NCI-H226 (cell line): ENCODE results near the gene NUP93.
"Not testable (repeated sequence)": the region's sequence is repeated elsewhere in the genome, so short reads cannot be mapped to it uniquely, and the experiment has no call there.

ENCODE experiments used
- DNase-seq: peaks from one replicate; pipeline ENCODE4 v3.0.0-alpha.2; 2015

Gene NUP93

DNA sequence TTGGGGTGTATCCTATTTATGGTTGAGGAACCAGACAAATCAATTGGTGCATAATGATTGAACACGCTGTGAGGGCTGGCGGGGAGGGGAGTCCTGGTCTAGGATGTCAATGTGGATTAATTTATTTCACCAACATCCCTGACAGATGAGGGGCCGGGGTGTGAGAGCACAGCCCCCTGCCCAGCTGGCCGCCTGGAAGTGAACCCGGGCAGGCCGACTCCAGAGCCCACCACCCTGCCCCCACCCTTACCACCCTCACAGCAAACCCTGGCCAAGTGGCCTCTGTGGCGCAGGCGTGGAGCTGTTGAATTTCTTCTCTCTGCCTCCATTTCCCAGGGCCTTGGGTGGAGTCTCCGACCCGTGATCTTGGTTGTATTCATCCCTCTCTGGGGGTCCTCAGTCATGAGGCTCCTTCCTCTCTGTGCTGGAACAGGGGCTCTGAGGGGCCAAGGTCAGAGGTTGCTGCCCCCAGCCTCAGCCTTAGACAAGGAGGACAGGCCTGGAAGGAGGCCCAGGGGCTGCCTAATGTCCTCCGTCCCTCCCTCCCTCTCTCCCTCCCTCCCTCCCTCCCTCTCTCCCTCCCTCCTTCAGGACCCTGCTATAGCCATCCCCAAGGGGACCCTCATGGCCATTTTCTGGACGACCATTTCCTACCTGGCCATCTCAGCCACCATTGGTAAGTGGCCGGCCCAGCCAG, 147.7 kb downstream of the NUP93 start:
- DNase-seq: no peak

DNA sequence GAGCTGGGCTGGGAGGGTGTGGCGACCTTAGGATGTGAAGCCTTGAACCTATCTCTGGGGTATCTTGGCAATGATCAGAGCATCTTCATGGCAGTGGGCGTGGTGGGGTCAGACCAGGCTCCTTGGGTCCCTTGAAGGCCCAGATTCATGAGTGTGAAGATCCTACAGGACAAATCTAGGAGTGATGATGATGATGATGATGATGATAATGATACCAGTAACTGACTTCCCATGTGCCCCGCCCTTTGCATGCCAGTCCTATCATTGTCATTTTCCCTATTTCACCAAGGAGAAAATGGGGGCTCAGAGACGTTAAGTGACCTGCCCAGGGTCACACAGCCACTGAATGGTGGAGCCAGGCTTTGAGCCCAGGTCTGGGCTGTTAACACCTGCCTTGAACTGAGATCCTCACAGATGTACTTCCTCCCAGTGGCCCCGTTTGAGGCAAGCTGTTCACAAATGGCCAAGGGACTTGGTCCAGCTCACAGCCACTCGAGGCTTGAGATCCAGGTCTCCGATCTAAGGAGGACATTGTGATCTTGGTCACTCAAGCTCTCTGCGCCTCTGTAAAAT, 148.4 kb downstream of the NUP93 start:
- no peak for DNase-seq

DNA sequence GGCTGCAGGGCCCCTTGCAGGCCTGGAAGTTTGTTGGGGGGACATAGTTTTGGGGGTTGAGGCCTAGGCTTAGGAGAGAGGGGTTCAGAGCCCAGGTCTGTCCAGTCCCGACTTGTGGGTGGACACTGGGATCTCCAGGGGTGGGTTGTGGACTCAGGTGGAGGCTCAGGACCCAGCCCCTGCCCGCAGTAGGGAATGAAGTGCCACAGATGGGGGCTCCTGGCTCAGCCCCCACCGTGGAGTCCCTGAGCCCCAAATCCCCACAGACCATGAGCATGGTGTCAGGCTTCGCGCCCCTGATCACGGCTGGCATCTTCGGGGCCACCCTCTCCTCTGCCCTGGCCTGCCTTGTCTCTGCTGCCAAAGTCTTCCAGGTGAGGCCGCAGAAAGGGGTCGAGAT, 149.3 kb downstream of the NUP93 start:
- no peak for DNase-seq

DNA sequence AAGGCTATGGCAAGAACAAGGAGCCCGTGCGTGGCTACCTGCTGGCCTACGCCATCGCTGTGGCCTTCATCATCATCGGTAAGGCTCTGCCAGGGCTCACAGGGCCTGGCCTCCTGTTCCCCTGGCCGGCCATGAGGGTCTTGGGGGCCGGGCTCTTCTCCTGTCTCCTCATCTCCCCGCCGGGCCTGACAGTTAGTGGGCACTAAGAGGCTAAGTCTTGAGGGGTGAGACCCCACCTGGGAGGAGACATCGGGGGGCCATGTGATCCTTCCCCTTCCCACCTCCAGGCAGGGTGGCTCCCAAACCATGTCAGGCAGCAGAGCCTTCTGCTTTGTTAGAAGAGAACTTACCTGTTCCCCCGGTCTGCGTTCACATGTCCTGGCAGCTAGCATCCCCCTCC, 150.2 kb downstream of the NUP93 start:
- DNase-seq: no peak

DNA sequence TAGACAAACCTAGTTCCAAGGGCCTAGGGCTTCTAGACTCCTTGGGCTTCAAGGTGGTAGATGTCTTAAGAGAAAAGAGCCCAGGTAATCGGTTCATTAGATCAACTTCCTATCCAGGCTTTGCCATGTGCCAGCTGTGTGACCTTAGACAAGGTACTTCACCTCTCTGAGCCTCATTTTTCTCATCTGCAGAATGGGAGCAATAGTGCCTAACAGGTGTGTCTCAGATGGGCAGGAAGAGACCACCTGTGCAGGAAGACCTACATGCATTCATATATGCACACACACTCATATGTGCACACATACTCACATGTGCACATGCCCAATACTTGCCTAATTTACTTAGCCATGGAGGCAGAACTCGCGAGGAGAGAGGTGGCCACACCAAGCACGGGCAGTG, 150.8 kb downstream of the NUP93 start:
- no peak for DNase-seq

DNA sequence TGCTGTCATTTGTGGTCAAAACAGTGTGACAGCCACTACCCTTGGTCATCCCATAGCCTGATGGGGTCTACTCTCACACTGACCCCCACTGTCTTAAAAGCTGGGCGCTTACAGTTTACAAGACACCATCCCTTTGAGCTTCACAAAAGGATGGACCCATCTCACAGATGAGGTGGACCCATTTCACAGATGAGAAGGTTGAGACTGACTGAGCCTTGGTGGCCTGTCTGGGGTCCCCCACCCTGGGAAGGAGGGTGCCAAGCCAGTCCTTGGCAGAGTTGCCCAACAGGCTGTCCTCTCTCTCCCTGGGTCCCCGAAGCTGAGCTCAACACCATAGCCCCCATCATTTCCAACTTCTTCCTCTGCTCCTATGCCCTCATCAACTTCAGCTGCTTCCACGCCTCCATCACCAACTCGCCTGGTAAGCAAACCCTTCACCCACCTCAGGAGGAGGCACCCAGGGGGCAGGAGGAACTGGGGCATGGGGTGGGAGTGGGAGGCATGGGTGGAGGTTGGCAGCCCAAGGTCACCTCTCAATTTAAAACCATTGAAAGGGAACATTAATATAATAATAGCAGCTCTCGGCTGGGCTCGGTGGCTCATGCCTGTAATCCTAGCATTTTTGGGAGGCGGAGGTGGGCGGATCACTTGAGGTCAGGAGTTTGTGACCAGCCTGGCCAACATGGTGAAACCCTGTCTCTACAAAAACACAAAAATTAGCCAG, 152.3 kb downstream of the NUP93 start:
- no peak for DNase-seq

DNA sequence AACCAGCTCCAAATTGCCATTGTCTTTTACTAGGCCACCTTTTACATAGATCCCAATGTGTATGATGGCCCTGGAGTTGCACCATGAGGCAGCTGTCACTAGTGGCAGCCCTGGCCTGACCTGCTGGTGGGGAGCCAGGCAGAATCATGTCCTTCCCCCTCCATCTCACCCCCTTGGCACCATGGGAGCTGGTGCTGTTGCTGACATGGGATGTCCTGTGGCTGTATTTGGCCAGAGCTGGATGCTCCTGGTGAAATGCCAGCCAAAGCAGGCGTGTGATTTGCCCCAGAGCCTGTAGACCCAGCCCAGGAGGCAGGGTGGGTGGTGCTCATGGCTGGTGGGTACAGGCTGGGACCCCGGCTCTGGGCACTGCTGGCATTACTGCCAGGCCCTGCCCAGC, 153.7 kb downstream of the NUP93 start:
- DNase-seq: no peak

DNA sequence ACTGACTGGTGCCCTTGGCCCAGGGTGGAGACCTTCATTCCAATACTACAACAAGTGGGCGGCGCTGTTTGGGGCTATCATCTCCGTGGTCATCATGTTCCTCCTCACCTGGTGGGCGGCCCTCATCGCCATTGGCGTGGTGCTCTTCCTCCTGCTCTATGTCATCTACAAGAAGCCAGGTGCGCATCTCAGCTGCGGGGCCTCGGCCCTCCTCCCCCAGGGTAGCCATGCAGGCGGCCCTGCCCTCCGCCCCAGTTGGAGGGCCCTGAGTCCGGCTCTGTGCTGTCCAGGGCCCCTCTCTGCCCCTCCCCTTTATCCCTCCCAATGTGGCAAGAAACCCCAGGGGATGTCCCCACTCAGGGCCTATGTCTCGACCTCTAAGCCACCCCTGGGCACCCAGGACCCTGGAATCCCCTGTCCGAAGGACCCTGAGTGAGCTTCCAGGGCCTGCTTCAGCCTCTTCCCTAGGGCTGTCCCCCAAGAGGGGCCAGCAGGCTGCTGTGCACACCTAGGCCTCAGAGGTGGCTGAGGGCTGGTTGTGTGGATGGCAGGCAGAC, 154.2 kb downstream of the NUP93 start:
- no peak for DNase-seq

DNA sequence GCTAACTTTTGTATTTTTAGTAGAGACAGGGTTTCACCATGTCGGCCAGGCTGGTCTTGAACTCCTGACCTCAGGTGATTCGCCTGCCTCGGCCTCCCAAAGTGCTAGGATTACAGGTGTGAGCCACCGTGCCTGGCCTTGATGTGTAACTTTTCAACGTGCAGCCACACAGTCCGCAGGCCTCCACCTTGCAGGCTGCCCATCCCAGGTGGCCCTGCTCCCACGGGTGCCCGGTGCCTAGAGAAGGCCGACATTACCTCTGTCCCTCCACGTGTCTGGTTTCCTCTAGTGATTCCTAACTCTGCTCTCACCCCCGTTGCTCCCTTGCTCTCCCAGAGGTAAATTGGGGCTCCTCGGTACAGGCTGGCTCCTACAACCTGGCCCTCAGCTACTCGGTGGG, 155.0 kb downstream of the NUP93 start:
- not testable (repeated sequence) for DNase-seq

DNA sequence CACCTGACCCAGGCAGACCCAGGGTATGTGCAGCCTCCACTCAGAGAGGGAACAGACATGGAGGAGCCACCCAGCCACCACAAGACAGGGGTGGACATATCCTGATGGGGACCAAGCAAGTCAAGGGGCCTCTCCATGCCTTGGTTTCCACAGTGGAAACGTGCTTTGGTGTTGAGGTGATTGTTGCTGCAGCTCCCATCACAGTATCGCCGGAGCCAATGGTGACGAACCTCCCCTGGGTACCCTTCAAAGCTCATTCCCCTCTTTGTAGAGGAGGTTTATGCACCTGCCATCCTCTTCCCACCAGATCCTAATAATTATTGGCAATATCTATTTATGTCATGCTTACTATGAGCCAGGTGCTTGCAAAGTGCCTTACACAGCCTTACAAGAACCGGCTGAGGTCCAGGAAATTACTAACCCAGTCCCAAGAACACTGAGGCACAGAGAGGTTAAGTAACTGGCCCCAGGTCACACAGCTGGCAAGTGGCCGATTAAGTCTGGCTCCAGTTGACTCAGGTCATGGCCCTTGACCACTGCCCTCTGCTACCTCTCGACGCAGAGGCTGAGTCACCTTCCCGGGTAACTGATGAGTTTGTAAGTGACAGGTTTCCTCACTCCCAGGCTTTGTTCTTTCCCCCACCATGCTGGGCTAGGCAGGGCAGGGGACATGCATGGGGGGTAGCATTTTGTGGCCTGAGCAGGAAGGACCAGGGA, 155.7 kb downstream of the NUP93 start:
- no peak for DNase-seq

DNA sequence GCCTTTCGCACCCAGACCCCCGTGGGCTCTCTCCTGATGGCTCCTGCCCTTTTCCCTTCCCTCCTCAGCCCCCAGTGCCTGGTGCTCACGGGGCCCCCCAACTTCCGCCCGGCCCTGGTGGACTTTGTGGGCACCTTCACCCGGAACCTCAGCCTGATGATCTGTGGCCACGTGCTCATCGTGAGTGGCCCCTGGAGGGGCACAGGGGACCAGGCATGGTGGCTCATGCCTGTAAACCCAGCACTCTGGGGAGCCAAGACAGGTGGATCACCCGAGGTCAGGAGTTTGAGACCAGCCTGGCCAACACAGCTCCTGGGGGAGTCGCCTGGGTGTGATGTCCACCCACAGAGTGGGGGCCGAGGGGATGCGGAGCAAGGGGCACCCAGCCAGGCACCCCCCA, 156.4 kb downstream of the NUP93 start:
- DNase-seq: no peak

DNA sequence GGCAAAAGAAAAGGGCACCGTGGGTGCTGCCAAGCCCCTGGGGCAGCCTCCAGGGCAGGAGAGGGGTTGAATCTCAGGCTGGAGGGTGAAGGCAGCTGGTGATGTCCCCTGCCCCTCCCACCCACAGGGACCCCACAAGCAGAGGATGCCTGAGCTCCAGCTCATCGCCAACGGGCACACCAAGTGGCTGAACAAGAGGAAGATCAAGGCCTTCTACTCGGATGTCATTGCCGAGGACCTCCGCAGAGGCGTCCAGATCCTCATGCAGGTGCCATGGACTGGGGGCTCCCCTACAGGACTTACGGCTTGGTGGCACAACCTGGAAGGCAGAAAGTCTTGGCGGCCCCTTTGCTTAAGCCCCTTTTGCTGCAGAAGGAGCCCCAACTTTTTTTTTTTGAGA, 156.9 kb downstream of the NUP93 start:
- DNase-seq: no peak

DNA sequence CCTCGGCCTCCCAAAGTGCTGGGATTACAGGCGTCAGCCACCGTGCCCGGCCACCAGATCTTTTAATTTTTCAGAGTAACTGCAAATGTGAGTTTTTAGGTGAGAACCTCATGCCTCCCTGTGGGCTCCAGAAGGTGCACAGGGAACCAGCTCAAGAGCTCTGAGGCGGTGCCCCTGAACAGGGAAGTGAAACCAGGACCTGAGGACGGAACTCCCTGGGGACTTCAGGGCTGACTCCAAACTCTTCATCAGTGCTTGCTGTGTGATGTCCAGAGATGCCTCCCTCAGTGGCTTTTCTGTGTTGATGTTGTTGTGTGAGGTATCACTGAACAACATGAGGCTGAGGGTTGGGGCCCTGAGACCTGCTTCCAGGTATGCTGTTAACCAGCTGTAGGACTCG, 158.9 kb downstream of the NUP93 start:
- DNase-seq: no peak

DNA sequence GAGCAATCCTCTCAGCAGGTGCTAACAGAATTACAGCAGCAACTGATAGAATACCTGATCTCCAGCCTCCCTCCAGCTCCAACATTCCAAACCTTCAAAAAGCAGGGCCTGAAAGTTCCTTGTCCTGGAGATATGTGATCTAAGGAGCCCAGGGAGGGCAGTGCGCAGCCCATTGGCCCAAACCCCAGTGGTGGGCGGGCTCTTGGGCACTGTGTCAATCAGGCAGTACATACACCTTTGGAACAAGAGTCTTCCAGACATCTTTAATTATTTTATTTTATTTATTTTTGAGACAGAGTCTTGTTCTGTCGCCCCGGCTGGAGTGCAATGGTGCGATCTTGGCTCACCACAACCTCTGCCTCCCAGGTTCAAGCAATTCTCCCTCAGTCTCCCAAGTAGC, 159.3 kb downstream of the NUP93 start:
- no peak for DNase-seq

DNA sequence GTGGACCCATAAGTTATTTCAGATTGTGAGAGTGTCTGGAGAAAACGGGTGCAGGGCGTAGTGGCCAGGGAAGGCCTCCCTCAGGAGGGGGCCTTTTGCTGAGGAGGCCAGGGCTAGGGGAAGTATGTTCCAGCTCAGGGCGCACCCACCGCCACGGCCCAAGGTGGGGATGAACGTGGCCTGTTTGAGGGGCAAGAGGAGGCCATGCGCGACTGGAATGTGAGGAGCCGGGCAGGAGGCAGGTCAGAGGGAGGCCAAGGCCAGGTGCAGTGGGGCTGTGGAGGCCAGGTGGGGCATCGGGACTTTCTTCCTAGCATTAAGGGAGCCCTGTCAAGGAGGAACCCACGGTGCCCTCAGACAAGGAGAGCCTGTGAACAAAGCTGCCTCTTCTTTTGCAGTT, 161.8 kb downstream of the NUP93 start:
- no peak for DNase-seq

DNA sequence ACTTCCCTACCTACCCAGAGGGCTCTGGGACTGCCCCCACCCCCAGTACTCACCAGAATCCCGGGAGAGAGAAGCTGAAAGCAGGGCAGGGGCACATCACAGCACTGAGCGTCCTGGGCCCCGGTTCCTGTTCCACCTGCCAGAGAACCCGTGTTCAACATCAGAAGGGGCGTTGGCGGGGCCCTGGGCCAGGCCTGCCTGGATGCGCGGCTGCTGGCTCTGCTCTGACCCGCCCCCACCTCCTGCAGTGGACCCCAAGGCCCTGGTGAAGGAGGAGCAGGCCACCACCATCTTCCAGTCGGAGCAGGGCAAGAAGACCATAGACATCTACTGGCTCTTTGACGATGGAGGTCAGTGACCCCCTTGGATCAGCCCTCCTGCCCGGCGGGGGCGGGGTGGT, 162.8 kb downstream of the NUP93 start:
- no peak for DNase-seq

DNA sequence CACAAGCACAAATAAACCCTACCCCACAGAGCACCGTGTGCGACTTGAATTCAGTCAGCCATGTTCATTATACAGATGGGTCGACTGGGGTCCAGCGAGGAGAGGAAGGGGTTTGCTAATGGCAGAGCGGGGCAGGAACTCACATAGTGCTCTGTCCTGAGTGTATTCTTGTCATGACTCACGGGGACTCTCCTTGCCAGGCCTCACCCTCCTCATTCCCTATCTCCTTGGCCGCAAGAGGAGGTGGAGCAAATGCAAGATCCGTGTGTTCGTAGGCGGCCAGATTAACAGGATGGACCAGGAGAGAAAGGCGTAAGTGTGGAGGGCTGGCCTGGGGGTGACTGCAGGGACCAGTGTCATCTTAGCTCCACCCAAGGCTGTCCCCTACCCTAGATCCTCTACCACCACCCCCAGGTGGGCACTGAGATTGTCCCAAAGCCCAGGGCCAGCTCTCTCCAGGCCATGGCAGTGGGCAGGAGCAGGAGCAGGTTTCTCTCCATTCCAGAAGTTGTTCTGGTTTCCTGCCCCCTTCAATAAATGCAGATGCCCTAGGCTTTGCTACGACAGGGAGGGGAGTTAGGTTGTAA, 164.5 kb downstream of the NUP93 start:
- DNase-seq: no peak

DNA sequence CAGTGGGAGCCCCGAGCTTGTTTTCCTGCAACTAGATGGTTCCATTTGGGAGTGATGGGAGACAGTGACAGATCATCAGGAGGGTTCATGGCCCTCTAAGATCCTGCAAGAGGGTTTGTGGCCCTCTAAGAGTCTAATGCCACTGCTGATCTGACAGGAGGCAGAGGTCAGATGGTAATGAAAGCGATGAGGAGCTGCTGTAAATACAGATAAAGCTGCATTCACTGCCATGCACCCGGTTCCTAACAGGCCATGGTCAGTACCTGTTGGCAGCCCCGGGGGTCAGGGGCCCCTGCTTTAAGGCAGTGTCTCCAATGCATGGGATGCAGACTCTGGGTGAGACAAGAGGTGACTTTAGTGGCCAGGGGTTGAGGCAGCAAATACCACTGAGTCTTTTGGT, 165.9 kb downstream of the NUP93 start:
- DNase-seq: no peak

DNA sequence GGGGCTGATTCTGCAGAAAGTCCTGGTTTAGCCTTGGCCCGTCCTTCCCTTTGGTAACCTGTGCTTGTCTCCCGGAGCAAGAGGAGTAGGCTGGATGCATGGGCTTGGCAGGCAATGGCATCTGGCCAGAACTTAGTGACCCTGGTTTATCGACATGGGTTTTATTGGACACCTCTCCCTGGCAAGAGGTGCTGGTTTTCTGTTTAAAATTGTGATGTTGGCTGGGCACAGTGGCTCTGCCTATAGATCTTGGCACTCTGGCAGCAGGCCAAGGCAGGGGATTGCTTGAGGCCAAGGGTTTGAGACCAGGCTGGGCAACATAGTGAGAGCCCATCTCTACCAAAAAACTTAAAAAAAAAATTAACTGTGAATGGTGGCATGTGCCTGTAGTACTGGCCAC, 166.3 kb downstream of the NUP93 start:
- no peak for DNase-seq

DNA sequence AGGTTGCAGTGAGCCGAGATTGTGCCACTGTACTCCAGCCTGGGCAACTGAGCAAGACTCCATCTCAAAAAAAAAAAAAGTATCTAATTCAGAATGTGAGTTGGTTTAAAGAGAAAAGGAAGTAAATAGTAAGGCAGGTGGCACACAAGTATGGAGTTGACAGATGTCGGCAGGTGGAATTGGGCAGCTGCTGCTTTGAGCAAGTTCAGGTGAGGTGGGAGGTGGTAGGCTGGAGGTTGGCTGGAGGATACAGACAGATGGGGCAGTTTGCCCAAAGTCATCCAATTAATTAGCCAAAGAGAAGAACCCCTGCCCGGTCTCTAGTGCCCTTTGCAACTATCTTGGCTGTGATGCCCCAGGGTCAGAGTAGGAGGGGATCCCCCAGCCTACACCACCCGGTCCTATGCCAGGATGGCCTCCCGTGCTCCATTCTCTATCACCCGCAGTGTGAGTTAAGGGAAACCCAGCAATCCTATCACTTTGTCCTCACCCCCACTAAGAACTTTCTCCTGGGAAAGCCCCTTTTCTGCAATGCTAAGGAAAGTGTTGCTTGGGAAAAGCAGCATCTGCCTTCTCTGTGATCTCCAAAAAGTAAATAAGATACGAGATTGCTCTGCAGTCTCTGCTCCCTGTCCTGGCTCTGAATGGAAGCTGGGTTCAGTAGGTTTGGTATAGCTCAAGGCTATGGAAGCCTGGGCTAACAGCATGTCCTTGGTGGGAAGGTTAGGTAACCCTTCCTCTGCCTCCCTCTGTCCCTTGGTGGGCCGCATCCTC, 167.3 kb downstream of the NUP93 start:
- DNase-seq: no peak

DNA sequence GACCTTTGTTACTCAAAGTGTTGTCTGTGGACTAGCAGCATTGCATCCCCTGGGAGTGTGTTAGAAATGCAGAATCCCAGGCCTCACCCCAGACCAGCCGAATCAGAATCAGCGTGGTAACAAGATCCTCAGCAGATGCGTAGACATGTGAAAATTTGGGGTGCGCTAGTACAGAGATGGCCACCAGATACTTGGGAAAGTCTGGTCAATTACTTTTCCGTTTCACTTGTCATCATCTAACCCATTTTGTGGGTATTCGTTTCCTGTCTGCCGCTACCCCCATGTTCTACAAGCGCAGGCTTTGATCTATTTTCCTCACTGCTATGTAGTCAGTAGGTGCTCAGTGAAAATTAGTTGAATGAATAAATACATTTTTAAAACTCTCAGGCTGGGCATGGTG, 168.9 kb downstream of the NUP93 start:
- DNase-seq: no peak
